MCF 10A (cell line): ENCODE measurements around the gene UTP18. TPM values are rescaled to one million over a fixed set of nuclear protein-coding genes. Genes with fewer than 3 reads are reported as not detected.
"Not testable (repeated sequence)": the region's sequence is repeated elsewhere in the genome, so short reads cannot be mapped to it uniquely, and the experiment has no call there.

Experiments used
- BruUV-seq: library from RNA; stranded (reverse); fragments of 400-500 nt; replicated peaks from 2 replicates; lab custom pipeline; 2021; lab: Mats Ljungman, UMichigan
- CTCF ChIA-PET: fragments of 300-600 bp; sonication (Branson Sonifier 250); formaldehyde crosslinking; extraction: SDS; loops from one replicate; lab custom pipeline; 2021; ENCODE audit warnings: antibody characterized with exemption, inconsistent platforms; lab: Yijun Ruan, JAX
- POLR2A ChIA-PET: fragments of 300-600, 350-650 bp; sonication (Branson Sonifier 250); formaldehyde crosslinking; extraction: SDS; loops from one replicate; lab custom pipeline; 2020; ENCODE audit warnings: antibody characterized with exemption, inconsistent platforms; lab: Yijun Ruan, JAX
- DNase-seq: peaks from one replicate; pipeline ENCODE4 v3.0.0-alpha.2; 2018; ENCODE audit not compliant: unreplicated experiment
- H3K27ac Mint-ChIP-seq: one replicate; pipeline ENCODE4 v1.8.0; 2022; ENCODE audit warnings: mild to moderate bottlenecking, low read depth, mixed read lengths; ENCODE audit not compliant: unreplicated experiment
- H3K27me3 Mint-ChIP-seq: one replicate; pipeline ENCODE4 v1.8.0; 2022; ENCODE audit warnings: mixed read lengths; ENCODE audit not compliant: insufficient read depth, unreplicated experiment
- H3K36me3 Mint-ChIP-seq: one replicate; pipeline ENCODE4 v1.8.0; 2022; ENCODE audit warnings: mild to moderate bottlenecking, moderate library complexity, mixed read lengths; ENCODE audit not compliant: insufficient read depth, unreplicated experiment
- H3K4me1 Mint-ChIP-seq: one replicate; pipeline ENCODE4 v1.8.0; 2022; ENCODE audit warnings: mixed read lengths; ENCODE audit not compliant: insufficient read depth, unreplicated experiment
- H3K4me3 Mint-ChIP-seq: one replicate; pipeline ENCODE4 v1.8.0; 2022; ENCODE audit warnings: mild to moderate bottlenecking, moderate library complexity, mixed read lengths; ENCODE audit not compliant: unreplicated experiment
- H3K9me3 Mint-ChIP-seq: one replicate; pipeline ENCODE4 v1.8.0; 2022; ENCODE audit warnings: mixed read lengths; ENCODE audit not compliant: unreplicated experiment
- CTCF ChIP-seq: fragments of 200-600 bp; IDR thresholded peaks from one replicate; pipeline ENCODE4 v1.8.0; 2022; ENCODE audit warnings: antibody characterized with exemption, mild to moderate bottlenecking; ENCODE audit not compliant: unreplicated experiment
- intact Hi-C: fragments of 100-400 bp; cut with micrococcal nuclease; formaldehyde crosslinking; loops from 2 replicates; pipeline ENCODE4 v1.14.1; 2022
- total RNA-seq: library from RNA; stranded (reverse); gene quantifications from 2 replicates; pipeline ENCODE4 v1.2.3, GENCODE V29; 2022

Gene UTP18
- total RNA-seq, 1 experiment from 2014 or later: 27.8 TPM

GRCh38 chr17:51305182-51305581 lies 44.8 kb downstream of the UTP18 start:
- intact Hi-C loops: no loop called here
- ChIA-PET POLR2A (no interaction called here), CTCF (interaction anchor here (0.6 to 1.6 kb wide), 3 partner anchors 19 to 459 kb away, joined by 3 to 5 read pairs (median 3); no protein-coding TSS in a partner anchor)
- Mint-ChIP-seq H3K36me3 (no peaks in the 10 kb centered on the region), H3K4me3 (no peak overlapping the region), H3K27me3 (no peaks in the 10 kb centered on the region), H3K4me1 (no peaks in the 10 kb centered on the region), H3K27ac (no peak overlapping the region), H3K9me3 (peaks cover 14% of the 10 kb centered on the region)
- no TSS peak for BruUV-seq
- no peak for DNase-seq
- TF ChIP-seq CTCF: no peak

GRCh38 chr17:51312003-51312402 lies 51.7 kb downstream of the UTP18 start:
- H3K9me3 Mint-ChIP-seq, POLR2A ChIA-PET, H3K4me1 Mint-ChIP-seq, H3K27ac Mint-ChIP-seq, H3K27me3 Mint-ChIP-seq, H3K4me3 Mint-ChIP-seq, BruUV-seq, H3K36me3 Mint-ChIP-seq, intact Hi-C loops, DNase-seq: not testable (repeated sequence)
- CTCF ChIA-PET: interaction anchor here (1.4 kb wide), 1 partner anchor 13 kb away, joined by 5 read pairs; no protein-coding TSS in a partner anchor

- intact Hi-C loops: no loop called here
- Mint-ChIP-seq H3K9me3 (peaks cover 8% of the 10 kb centered on the region), H3K27ac (no peak overlapping the region)
These were observed 58.8 kb downstream of the UTP18 start for GRCh38 chr17:51319186-51319585.

GRCh38 chr17:51322390-51323029 lies 62.2 kb downstream of the UTP18 start:
- Mint-ChIP-seq H3K4me1 (no peaks in the 10 kb centered on the region), H3K27ac (no peak overlapping the region), H3K36me3 (no peaks in the 10 kb centered on the region), H3K27me3 (peaks cover 43% of the 10 kb centered on the region), H3K9me3 (peaks cover 8% of the 10 kb centered on the region), H3K4me3 (no peak overlapping the region)
- POLR2A ChIA-PET: no interaction called here
- peak; percentile 37 for TF ChIP-seq CTCF
- DNase-seq: peak; percentile 51
- BruUV-seq: no TSS peak
- intact Hi-C loops: no loop called here
- CTCF ChIA-PET: interaction anchor here (0.5 to 0.9 kb wide), 5 partner anchors 13 to 1628 kb away, joined by 3 to 4 read pairs (median 3); no protein-coding TSS in a partner anchor

More at GRCh38 chr17:51319186-51319585, 58.8 kb downstream of the UTP18 start:
- no peak for DNase-seq
- no peak overlapping the region for H3K4me3 Mint-ChIP-seq
- no peaks in the 10 kb centered on the region for H3K4me1 Mint-ChIP-seq
- TF ChIP-seq CTCF: no peak
- CTCF ChIA-PET: interaction anchor here (0.7 to 0.9 kb wide), 2 partner anchors 21 to 217 kb away, joined by 3 to 4 read pairs; no protein-coding TSS in a partner anchor
- POLR2A ChIA-PET: no interaction called here
- no peaks in the 10 kb centered on the region for H3K36me3 Mint-ChIP-seq
- H3K27me3 Mint-ChIP-seq: peaks cover 28% of the 10 kb centered on the region
- no TSS peak for BruUV-seq
